GM18858 (cell line): ENCODE measurements around the gene B3GAT1.

Experiments
- ATAC-seq: cut with Tn5 transposase; IDR thresholded peaks from one replicate; pipeline ENCODE4 v1.9.1; 2021; ENCODE audit not compliant: unreplicated experiment

Gene B3GAT1

DNA sequence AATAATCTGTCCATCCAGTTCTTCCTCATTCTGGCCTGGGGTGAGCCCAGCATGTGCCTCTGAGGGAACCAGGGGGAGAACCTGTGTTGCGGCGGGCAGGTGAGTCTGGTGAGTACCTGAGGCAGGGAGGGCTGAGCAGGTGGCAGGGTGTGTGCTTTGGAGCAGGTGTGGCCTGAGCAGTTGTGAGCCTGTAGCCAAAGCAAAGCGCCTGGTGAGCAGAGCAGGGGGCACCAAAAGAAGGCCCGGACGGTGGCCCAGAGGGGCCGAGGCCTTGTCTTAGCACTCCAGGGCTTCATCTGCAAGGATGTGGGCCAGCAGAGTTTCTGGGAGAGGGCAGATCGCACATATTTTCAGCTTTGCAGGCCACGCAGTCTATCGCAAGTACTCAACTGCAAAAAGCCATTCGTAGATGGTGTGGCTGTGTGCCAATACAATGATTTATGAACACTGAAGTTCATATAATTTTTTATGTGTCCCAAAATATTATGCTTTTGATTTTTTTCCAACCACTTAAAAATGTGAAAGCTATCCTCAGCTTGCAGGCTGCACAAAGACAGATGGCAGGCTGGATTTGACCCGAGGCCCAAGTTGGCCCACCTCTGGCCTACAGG lies 71.6 kb downstream of the B3GAT1 start:
- no peak for ATAC-seq

DNA sequence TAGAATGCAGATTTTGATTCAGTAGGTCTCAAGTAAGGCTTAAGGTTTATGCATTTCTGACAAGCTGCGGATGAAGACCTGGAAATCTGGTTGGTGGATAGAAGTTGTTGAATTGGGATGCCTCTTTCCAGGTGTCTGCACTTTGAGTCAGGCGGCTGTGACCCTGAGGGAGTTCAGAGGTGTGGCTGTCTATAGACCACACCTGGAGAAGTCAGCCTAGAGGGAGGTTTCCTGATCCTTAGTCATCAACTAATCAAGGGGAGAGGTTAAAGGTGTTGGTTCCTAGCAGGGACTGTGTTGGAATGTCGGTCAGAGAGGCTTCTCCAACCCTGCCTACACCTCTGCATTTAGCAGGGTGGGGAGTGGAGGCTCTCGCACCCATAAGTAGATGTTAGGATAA lies 72.3 kb downstream of the B3GAT1 start:
- ATAC-seq: no peak

DNA sequence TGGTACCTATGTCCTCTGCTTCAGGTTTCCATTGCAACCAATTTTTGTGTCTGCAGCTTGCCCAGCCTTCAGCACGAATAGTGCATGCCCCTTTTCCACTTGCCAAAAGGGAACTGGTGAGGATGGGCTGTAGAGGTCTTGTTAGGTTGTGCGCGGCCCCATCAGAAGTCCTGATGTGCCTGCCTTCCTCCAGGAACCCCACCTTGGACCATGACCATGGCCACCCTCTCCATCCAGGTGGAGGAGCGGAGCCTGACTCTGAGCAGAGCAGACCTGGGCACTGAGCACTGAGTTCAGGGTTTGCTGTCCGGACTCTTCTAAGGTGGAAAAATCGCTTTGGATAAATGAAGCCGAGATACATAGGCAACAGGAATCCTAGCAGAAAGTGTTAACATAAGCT lies 73.4 kb downstream of the B3GAT1 start:
- ATAC-seq: no peak

DNA sequence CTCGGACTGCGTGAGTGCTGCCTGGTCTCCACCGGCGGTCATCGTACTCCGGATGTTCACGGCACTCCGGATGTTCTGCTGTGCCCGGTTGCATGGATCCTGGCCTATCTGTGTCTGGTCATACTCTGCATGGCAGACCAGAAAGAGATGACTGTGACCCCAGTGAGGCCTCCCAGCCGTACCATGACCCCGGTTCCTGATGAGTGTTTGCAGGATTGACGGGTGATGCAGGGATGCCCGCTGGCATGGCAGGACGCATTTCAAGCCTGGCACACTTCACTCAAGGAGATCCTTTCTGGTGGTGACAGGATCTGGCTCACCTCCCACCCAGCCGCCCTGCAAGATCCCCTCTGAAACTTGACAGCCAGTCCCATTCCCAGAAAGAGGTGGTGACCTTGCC lies 74.0 kb downstream of the B3GAT1 start:
- ATAC-seq: no peak

DNA sequence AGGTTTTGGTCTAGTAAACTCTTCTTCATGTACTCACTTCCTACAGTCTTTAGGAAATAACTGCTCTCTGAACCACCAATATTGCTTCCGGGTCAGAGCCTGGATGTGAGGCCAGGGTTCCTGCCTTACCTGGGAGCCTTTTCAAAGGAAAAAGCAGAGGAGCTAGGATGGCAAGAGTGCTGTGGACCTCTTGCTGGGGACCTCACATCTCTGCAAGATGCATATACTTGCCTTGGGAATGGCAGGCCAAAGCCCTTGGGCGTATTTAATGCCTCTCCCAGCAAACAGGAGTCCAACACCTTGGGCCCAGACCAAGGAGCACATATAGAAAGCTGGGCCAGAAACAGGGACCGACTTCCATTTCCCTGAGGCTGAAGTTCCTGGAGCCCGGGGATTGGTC lies 75.0 kb downstream of the B3GAT1 start:
- no peak for ATAC-seq

DNA sequence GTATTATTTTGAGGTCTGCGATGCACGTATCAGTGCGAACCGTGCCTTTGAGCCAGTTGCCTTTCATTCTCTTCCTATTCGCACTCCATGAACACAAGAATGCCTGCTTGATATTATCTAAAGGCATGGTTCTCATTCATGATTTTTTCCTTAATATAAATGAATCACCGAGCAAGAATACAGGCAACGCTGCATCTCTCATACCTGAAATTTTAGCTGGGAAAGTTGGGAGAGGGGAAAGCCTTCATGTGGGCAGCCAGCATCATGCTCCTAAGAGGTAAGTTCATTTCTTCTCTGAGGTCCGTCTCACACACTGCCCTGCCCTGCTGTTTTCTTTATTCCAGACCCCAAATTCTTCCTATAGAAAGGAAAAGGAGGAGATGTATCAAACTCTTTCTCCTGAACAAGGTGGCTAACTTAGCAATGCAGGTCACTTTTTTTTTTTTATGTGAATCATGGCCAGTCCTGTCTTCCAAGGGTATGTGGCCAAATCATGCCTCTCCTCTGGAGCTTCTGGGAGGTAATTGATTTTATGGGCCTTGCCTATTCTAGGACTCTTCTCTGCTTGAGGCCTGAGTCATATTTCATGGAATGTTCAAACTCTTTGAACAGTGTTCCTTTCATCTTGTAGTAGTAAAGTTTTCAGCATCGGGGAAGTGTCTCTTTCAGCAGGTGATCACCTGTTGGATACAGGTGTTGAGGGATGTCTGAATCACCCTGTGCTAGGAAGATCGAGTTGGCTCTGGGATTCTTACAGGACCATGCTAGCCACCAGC lies 77.1 kb downstream of the B3GAT1 start:
- ATAC-seq: no peak

DNA sequence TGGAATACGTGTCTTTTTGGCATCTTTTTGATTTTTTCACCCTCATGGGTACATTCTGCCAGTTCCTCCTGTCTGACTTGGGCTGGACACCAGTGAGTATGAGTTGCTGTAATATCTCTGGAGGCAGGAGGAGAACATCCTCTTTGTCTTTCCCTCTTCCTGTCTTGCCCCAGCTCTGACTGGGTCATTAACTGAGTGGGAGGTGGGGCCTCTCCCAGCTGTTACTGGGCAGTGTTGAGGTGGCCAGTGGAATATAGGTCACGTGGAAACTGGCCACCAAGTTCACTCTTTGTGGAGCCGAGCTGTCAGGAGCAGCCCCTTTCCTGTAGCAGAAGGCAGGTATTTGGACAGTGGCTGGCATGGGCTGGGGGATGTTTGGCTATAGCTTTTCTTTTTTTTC lies 78.1 kb downstream of the B3GAT1 start:
- ATAC-seq: no peak

DNA sequence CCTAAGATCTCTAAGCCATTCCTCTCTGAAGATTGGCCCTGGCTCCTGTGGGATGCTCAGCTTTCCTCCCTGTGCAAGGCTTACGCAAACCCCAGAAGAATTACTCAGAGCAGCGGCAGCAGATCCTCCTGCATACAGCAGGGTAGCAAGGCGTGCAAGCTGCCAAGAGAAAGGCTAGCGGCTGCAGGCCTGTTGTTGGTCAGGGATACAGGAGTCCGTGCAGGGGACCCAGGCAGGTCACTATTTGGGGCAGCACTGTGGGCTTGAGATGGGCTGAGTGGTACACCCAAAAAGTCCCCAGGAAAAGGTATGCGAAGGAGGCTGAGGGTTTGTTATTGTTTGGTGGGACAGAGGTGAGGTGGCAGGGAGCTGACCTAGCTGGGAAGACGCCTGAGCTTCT lies 78.7 kb downstream of the B3GAT1 start:
- no peak for ATAC-seq

DNA sequence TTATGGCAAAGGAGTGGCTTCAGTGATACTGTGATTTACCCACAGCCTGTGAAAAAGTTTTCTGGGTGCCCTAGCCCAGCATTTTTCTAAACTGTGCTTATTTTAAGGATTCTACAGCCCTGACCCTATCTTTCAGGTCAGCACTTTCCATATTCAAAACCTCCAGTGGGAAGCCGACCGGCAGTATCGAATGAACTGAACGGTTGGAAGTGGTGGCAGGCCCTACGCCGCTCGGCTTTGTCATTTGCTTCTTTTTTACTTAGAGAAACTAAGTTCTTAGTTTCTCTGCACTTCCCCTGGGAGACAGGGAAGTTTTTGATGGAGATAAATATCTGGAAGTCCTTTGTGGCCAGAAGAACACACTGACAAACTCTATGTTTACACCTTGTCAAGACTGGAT lies 79.3 kb downstream of the B3GAT1 start:
- no peak for ATAC-seq

DNA sequence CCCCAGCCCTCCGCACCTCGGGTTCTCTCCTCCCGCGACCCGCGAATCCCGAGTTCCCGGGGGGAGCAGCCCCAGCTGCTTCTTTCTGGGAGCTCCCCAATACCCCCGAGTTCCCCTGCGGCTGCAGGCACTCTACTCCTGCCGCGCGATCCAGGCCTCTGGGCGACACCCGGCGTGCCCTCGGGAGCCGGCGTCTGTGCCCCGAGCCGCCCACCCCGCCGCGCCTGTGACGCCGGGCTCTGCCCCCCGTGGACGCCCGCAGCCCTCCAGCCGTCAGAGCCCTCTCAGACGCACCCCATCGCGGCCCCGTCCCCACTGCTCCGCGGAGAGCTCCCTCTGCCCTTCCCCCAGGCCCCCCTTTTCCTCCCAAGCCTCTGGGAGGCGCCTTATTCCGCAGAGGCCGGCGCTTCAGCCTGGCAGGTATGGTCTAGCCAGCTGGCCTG lies 79.8 kb downstream of the B3GAT1 start:
- ATAC-seq: no peak

DNA sequence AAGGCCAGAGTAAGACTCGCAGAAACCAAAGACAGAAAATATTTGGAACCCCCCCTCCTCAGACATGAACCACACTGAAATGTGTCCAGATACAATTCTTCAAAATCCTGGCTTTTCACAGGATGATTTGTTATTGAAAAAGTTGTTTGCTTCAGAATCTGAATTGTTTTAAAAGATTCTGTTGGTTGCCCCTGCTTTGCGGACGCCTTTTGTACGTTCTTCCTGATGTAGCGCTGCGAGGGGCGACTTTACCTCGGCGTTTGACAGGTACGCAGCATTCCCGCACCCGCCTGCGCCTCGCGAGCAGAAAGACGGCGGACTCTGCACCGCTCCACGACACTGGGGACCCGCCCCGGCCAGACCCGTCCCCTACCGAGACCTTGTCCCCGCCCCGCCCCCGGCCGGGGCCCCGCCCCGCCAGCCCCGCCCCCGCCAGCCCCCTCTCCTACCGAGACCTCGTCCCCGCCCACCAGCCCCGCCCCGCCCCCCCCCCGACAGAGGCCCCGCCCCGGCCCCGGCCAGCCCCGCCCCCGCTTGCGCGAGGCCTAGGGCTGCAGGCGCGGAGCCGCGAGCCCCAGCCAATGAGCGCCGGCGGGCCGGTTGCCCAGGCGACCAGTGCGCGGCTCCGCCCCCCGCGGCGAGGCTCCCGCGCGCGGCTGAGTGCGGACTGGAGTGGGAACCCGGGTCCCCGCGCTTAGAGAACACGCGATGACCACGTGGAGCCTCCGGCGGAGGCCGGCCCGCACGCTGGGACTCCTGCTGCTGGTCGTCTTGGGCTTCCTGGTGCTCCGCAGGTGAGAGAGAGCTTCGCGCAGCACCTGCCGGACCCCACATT lies 80.5 kb downstream of the B3GAT1 start, which contains the start of gene GLB1L2:
Gene GLB1L2, plus strand, starts transcription at position 635 of the 835 bp plus-strand sequence. Its CDS starts 74 bp downstream, at position 709.
- ATAC-seq: no peak

DNA sequence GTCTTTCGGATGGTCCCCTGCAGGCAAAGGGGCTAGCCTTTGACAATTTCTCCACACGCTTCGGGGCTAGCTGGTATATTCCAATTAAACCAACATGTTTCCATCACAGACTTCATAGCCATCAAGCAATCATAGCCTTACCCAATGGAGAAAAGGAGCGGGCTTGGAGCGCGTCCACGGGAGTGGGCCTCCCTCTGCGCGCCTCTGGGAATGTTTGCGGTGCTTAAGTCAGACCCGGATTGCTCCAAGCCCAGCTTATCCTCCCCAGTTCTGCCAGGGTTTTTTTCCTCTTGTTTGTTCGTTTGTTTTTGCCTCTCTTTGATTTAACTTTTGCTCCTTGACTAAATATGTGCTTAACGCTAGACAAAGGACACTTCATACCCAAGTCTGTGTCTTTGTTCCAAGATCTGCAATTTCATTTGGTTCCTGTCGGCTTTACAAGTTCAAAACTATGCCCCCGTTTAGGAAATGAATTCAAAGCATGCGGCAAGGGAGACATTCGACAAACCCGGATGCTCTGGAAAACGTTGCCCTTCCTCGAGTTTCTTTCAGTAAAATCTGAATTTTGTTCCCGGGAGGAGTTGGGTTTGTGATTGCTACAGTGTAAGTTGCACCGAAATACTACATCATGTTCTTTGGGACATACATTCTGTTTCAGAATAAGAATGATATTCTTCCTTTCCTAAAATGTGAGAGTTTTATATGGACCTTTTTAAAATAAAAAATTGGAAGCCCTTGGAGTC lies 81.3 kb downstream of the B3GAT1 start:
- no peak for ATAC-seq
